Measurements from ENCODE around the gene KIF11.

Gene KIF11

GRCh38 chr10:92592761-92593618, at the start of gene KIF11:
Gene KIF11 (plus strand): TSS chr10:92593130. CDS start chr10:92593376, 246 bp downstream.
- Histone ChIP-seq H3K27ac (peak within 1 kb of the TSS; percentile 91 to 94), H3K4me3 (peak within 1 kb of the TSS; percentile 71)
- TF ChIP-seq, protein P1, sequence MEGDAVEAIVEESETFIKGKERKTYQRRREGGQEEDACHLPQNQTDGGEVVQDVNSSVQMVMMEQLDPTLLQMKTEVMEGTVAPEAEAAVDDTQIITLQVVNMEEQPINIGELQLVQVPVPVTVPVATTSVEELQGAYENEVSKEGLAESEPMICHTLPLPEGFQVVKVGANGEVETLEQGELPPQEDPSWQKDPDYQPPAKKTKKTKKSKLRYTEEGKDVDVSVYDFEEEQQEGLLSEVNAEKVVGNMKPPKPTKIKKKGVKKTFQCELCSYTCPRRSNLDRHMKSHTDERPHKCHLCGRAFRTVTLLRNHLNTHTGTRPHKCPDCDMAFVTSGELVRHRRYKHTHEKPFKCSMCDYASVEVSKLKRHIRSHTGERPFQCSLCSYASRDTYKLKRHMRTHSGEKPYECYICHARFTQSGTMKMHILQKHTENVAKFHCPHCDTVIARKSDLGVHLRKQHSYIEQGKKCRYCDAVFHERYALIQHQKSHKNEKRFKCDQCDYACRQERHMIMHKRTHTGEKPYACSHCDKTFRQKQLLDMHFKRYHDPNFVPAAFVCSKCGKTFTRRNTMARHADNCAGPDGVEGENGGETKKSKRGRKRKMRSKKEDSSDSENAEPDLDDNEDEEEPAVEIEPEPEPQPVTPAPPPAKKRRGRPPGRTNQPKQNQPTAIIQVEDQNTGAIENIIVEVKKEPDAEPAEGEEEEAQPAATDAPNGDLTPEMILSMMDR (IDR thresholded peaks at IDR 0.05): no peak
- DNase-seq (ENCODE audit: low spot score): peak; percentile 97

GRCh38 chr10:92544296-92544695, 48.6 kb upstream of the KIF11 start:
- DNase-seq (ENCODE audit: low spot score): no peak
- H3K4me3 ChIP-seq: no peak overlapping the region
- H3K27ac ChIP-seq: no peak overlapping the region
- TF ChIP-seq, protein P1 (IDR thresholded peaks at IDR 0.05): no peak

DNA sequence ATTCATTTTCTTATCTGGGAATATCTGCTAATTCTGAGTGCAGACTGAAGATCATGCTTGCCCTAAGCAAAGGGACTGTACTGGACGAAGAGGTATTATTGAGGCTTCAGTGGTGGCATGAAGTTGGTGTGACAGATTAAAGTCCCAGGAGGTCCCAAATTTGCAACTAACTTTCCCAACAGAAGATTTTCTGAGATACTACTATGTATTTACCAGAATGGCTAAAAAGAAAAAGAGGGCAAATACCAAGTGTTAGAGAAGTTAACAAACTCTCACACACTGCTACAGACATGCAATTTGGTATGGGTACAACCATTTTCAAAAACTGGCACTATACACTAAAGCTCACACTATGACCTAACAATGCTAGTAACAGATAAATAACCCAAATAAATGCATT, 47.4 kb upstream of the KIF11 start:
- Histone ChIP-seq H3K27ac (no peak overlapping the region), H3K4me3 (no peak overlapping the region)
- TF ChIP-seq, protein P1 (IDR thresholded peaks at IDR 0.05): no peak
- DNase-seq (ENCODE audit: low spot score): no peak

DNA sequence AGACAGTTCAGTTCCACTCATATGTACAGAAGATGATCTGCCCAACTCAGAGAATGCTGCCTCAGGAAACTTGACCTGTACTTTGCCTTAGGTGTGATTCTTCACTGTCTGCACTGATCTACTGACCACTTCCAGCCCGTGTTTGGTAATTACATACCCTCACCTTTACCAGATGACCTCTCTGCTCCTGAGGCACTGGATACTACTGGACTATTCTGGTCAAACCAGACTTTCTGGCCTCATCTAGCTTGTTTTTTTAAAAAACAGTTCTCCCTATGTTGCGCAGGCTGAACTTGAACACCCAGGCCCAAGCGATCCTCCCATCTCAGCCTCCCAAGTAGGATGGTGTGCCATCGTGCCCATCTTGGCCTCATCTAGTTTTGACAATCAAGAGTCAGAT, 45.3 kb upstream of the KIF11 start:
- H3K4me3 ChIP-seq: no peak overlapping the region
- no peak for DNase-seq (ENCODE audit: low spot score)
- TF ChIP-seq, protein P1 (IDR thresholded peaks at IDR 0.05): no peak
- no peak overlapping the region for H3K27ac ChIP-seq

DNA sequence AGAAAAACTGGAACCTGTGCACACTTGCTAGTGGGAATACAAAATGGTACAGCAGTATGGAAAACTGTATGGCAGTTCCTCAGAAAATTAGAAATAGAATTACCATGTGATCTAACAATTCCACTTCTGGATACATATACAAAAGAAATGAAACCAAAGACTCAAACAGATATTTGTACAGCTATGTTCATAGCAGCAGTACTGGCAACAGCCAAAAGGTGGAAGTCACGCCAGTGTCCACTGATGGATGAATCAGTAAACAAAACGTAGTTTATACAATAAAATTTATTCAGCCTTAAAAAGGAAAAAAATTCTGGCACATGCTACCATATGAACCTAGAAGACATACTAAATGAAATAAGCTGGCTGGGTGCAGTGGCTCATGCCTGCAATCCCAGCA, 42.0 kb upstream of the KIF11 start:
- H3K4me3 ChIP-seq: no peak overlapping the region
- DNase-seq (ENCODE audit: low spot score): no peak
- H3K27ac ChIP-seq: no peak overlapping the region
- TF ChIP-seq, protein P1 (IDR thresholded peaks at IDR 0.05): no peak

DNA sequence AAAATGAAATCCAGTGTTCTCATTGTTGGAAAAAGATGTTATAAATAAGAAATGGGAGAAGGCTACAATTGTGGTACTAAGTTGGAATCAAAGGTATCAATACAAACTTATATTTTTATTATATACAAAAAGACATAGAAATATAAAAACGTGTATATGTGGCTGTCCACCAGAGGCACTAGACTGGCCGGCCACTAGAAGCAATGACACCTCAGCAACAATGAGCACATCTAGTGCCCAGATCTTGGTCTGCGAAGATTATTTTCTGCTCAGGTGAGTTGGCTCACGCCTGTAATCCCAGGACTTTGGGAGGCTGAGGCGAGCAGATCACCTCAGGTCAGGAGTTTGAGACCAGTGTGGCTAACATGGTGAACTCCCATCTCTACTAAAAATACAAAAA, 40.6 kb upstream of the KIF11 start:
- Histone ChIP-seq H3K4me3 (no peak overlapping the region), H3K27ac (no peak overlapping the region)
- DNase-seq (ENCODE audit: low spot score): no peak
- TF ChIP-seq, protein P1 (IDR thresholded peaks at IDR 0.05): no peak

DNA sequence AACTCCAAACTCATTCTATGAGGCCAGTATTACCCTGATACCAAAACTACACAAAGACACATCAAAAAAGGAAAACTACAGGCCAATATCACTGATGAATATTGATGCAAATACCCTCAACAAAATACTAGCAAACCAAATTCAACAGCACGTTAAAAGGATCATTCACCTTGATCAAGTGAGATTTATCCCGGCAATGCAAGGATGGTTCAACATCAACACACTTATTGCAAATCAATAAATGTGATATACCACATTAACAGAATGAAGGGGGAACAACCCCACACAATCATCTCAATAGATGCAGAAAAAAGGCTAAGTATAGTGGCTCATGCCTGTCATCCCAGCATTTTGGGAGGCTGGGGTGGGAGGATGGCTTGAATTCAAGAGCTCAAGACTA, 39.0 kb upstream of the KIF11 start:
- Histone ChIP-seq H3K4me3 (no peak overlapping the region), H3K27ac (no peak overlapping the region)
- no peak for DNase-seq (ENCODE audit: low spot score)
- TF ChIP-seq, protein P1 (IDR thresholded peaks at IDR 0.05): no peak
